ENCODE results near the gene THSD4. TPM values are rescaled to one million over a fixed set of nuclear protein-coding genes. Genes with fewer than 3 reads are reported as not detected.

Gene THSD4
- total RNA-seq, 1 experiment from 2014 or later = 24.2 TPM

- BruUV-seq (replicated peaks) = no TSS peak
- peaks cover 53% of the 10 kb centered on the region for H3K4me1 Mint-ChIP-seq (ENCODE audit: low read depth, unreplicated experiment)
- no peak for TF ChIP-seq CTCF (IDR thresholded peaks at IDR 0.05; ENCODE audit: unreplicated experiment)
- DNase-seq = no peak
- peaks cover 24% of the 10 kb centered on the region for H3K36me3 Mint-ChIP-seq (ENCODE audit: insufficient read depth, unreplicated experiment)
- H3K27ac Mint-ChIP-seq (ENCODE audit: unreplicated experiment) = peak overlapping the region; percentile 69
- CTCF ChIA-PET = interaction anchor here (1.2 to 2.3 kb wide), 2 partner anchors 8 to 15 kb away, joined by 4 to 8 read pairs; no protein-coding TSS in a partner anchor
- H3K27me3 Mint-ChIP-seq (ENCODE audit: unreplicated experiment) = no peaks in the 10 kb centered on the region
- intact Hi-C loops (cut with micrococcal nuclease; ENCODE audit: unreplicated experiment) = no loop called here
- peak overlapping the region; percentile 9 for H3K4me3 Mint-ChIP-seq (ENCODE audit: low read depth, unreplicated experiment)
- no peaks in the 10 kb centered on the region for H3K9me3 Mint-ChIP-seq (ENCODE audit: low read depth, unreplicated experiment)
Measured at GRCh38 chr15:71280206-71280605, 164.9 kb downstream of the THSD4 start.

DNA sequence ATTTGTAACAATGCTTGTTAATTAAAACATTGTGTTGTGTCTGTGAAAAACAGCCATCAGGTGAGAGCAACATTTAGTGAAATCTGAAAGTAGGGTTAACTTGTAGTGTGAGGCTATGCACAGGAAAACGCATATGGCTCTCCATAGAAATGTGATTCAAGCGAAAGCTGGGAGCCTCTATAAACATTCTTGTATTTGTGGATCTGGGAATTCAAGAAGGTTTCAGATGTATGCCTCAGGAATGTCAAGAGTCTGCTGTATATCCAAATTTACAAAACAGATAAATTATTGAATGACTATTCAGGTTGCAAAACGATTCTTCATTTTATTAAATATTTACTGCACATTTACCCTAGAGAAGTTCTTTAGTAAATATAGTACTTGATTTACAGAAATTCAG is 166.0 kb downstream of the THSD4 start:
- no peaks in the 10 kb centered on the region for H3K27me3 Mint-ChIP-seq (ENCODE audit: unreplicated experiment)
- peaks cover 43% of the 10 kb centered on the region for H3K4me1 Mint-ChIP-seq (ENCODE audit: low read depth, unreplicated experiment)
- no TSS peak for BruUV-seq (replicated peaks)
- no peak for TF ChIP-seq CTCF (IDR thresholded peaks at IDR 0.05; ENCODE audit: unreplicated experiment)
- peaks cover 24% of the 10 kb centered on the region for H3K36me3 Mint-ChIP-seq (ENCODE audit: insufficient read depth, unreplicated experiment)
- CTCF ChIA-PET = no interaction called here
- no peak overlapping the region for H3K27ac Mint-ChIP-seq (ENCODE audit: unreplicated experiment)
- no peak overlapping the region for H3K4me3 Mint-ChIP-seq (ENCODE audit: low read depth, unreplicated experiment)
- no peak for DNase-seq
- intact Hi-C loops (cut with micrococcal nuclease; ENCODE audit: unreplicated experiment) = no loop called here
- H3K9me3 Mint-ChIP-seq (ENCODE audit: low read depth, unreplicated experiment) = no peaks in the 10 kb centered on the region

DNA sequence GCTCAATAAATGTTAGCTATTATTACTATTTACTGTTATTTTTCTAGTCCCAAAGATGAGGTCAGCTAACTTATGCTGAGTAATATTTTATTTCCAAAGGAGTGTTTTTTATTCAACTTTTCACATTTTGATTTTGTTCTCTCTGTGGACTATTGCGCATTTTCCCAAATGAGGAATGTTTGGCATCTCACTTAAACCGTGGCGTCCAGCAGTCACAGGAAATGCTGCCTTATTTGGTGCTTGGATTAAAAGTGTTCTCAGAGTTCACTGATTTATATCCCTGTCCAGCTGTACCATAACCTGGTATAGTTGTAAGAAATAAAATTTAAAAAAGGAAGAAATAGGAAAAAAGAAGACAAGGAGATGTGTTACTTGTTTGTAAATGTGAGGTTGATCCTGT is 166.8 kb downstream of the THSD4 start:
- Mint-ChIP-seq H3K9me3 (ENCODE audit: low read depth, unreplicated experiment) (no peaks in the 10 kb centered on the region), H3K4me1 (ENCODE audit: low read depth, unreplicated experiment) (peaks cover 35% of the 10 kb centered on the region), H3K36me3 (ENCODE audit: insufficient read depth, unreplicated experiment) (peaks cover 24% of the 10 kb centered on the region), H3K27me3 (ENCODE audit: unreplicated experiment) (no peaks in the 10 kb centered on the region), H3K4me3 (ENCODE audit: low read depth, unreplicated experiment) (no peak overlapping the region), H3K27ac (ENCODE audit: unreplicated experiment) (no peak overlapping the region)
- intact Hi-C loops (cut with micrococcal nuclease; ENCODE audit: unreplicated experiment) = no loop called here
- CTCF ChIA-PET = no interaction called here
- BruUV-seq (replicated peaks) = no TSS peak
- TF ChIP-seq CTCF (IDR thresholded peaks at IDR 0.05; ENCODE audit: unreplicated experiment) = no peak
- DNase-seq = no peak

GRCh38 chr15:71288348-71288955 is 173.2 kb downstream of the THSD4 start:
- CTCF ChIA-PET = interaction anchor here (1.0 kb wide), 1 partner anchor 9 kb away, joined by 4 read pairs; no protein-coding TSS in a partner anchor
- no peak for TF ChIP-seq CTCF (IDR thresholded peaks at IDR 0.05; ENCODE audit: unreplicated experiment)
- BruUV-seq (replicated peaks) = no TSS peak
- intact Hi-C loops (cut with micrococcal nuclease; ENCODE audit: unreplicated experiment) = no loop called here
- Mint-ChIP-seq H3K4me3 (ENCODE audit: low read depth, unreplicated experiment) (no peak overlapping the region), H3K27me3 (ENCODE audit: unreplicated experiment) (no peaks in the 10 kb centered on the region), H3K27ac (ENCODE audit: unreplicated experiment) (peak overlapping the region; percentile 71), H3K9me3 (ENCODE audit: low read depth, unreplicated experiment) (peaks cover 4% of the 10 kb centered on the region), H3K4me1 (ENCODE audit: low read depth, unreplicated experiment) (peaks cover 53% of the 10 kb centered on the region), H3K36me3 (ENCODE audit: insufficient read depth, unreplicated experiment) (no peaks in the 10 kb centered on the region)
- DNase-seq = no peak
